D721Med (cell line): ENCODE measurements around the gene B4GALT2.

Experiments
- DNase-seq: peaks from one replicate; pipeline ENCODE4 v3.0.0; 2011; ENCODE audit warnings: low spot score; ENCODE audit not compliant: insufficient read length
- FAIRE-seq: peaks from 2 replicates; lab custom pipeline; 2011; peaks lifted over from hg19 to GRCh38; lab: Jason Lieb, UNC
- CTCF ChIP-seq: IDR thresholded peaks from 2 replicates; pipeline ENCODE4 v1.5.1; 2012; ENCODE audit warnings: mild to moderate bottlenecking, control low read depth; ENCODE audit not compliant: insufficient read depth; ENCODE audit errors: missing control alignments

The B4GALT2 gene

GRCh38 chr1:43947874-43948437 is 31.1 kb upstream of the B4GALT2 start:
- no peak for TF ChIP-seq CTCF
- DNase-seq (no peak), FAIRE-seq (no peak)

GRCh38 chr1:43949678-43950077 is 29.3 kb upstream of the B4GALT2 start:
- FAIRE-seq (no peak), DNase-seq (no peak)
- no peak for TF ChIP-seq CTCF

- FAIRE-seq (peak; percentile 82), DNase-seq (no peak)
- no peak for TF ChIP-seq CTCF
Observed at GRCh38 chr1:43951021-43951985, 27.7 kb upstream of the B4GALT2 start.

GRCh38 chr1:43952731-43953346 is 26.2 kb upstream of the B4GALT2 start:
- no peak for TF ChIP-seq CTCF
- FAIRE-seq = peak; percentile 96
- DNase-seq = peak; percentile 90

- DNase-seq = no peak
Observed at GRCh38 chr1:43953361-43953760, 25.6 kb upstream of the B4GALT2 start.

GRCh38 chr1:43954036-43954435 is 25.0 kb upstream of the B4GALT2 start:
- FAIRE-seq (no peak), DNase-seq (no peak)
- TF ChIP-seq CTCF = no peak

More at GRCh38 chr1:43953361-43953760, 25.6 kb upstream of the B4GALT2 start:
- no peak for FAIRE-seq
- no peak for TF ChIP-seq CTCF
